ENCODE data around the gene WNT7A.

WNT7A gene

DNA sequence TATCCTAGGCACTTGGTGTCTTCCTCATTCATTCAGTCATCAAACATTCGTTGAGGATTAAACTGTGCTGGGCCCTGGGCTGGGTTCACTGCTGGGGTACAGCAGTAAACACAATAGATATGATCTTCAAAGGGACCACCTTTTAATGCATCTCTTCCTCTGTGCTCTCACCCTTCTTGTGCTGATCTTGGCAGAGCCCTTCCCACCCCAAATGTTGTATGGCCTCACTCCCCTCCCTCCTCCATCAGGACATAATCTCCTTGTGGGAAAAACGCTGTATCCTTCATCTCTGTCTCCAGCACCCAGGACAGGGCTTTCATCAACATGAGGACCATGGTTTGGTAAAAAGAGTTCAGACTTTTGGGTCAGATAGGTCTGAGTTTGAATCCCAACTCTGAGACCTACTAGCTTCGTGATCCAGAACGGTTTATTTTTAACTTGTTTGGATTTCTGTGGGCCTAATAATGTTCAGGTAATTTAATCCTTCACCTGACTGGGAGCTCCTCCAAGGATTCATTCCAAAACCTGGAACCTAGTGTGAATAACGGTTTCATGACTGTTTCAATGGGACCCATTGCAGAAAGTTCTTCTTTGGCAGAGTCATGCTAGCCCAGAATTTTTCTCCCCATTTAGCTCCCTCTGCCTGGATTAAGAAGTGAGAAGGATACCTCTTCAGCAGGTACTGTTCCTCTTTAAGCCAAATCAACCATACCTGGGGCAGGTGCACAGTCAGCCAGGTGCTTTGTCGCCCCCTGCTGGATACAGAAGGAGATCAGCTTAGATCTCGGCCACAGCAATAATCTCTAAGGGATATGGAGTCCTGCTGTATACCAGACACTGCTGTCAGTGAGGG is 5.2 kb upstream of the WNT7A start:
- no peak for DNase-seq

DNA sequence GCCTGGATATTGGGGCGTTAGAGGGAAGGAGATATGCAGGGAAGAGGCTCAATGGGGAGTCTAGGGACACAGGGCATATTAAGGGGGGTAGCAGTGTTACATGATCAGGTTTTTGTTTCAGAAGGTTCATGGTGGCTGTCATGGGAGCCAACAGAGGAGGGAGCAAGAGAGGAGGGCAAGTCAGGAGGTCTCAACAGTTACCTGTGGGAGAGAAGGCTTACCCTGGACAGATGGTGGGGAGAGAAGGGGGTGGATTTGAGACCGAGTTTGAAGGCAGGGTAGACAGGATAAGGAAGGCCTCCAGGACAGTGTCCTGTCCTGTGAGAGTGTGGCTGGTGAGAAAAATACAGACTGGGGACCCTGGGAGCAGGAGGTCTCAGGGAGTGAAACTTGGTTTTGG is 3.8 kb upstream of the WNT7A start:
- no peak for DNase-seq

GRCh38 chr3:13882876-13883275 is 3.0 kb upstream of the WNT7A start:
- no peak for DNase-seq

- DNase-seq, result no peak
Observed at GRCh38 chr3:13881536-13882410, 1.9 kb upstream of the WNT7A start.

- DNase-seq, result no peak
Observed at GRCh38 chr3:13880811-13881156, 913 bp upstream of the WNT7A start.

GRCh38 chr3:13879102-13879945 is 547 bp downstream of the WNT7A start:
- DNase-seq, result no peak

GRCh38 chr3:13878281-13879101 is 1.4 kb downstream of the WNT7A start:
- DNase-seq, result no peak

DNA sequence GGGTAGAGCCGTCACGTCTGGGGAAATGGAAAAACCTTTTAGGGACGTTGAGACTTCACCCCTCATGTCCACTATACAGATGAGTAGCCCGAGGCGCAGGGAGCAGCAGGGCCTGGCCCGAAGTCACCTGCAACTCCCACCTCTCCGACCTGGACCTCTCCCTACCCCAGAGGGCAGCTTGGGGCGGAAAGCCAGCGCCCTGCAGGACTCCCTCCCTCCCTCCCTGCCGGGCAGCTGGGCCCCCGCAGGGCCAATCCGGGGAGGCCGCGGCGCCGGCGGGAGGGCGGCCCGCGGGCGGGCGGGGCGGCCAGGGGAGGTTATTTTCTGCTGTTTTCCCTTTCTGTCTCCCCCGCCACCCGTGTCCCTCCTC is 2.0 kb downstream of the WNT7A start:
- DNase-seq, result no peak

- DNase-seq, result no peak
Observed at GRCh38 chr3:13876451-13877100, 3.3 kb downstream of the WNT7A start.

DNA sequence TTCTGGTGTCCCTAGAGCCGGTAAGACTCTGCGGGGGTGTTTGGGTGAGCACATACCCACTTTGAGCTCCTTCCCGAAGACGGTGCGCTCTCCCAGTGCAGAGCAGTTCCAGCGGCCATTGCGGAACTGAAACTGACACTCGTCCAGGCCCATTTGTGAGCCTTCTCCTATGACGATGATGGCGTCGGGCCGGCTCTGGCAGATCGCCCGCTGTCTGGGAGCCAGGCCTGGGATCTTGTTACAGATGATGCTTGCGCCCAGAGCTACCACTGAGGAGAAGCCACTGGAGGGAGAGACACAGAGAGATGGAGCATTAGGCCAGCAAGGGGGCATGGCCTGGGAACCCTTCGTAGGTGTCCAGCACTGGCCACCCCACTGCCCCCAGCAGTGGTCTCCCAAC is 5.0 kb downstream of the WNT7A start:
- DNase-seq, result no peak

DNA sequence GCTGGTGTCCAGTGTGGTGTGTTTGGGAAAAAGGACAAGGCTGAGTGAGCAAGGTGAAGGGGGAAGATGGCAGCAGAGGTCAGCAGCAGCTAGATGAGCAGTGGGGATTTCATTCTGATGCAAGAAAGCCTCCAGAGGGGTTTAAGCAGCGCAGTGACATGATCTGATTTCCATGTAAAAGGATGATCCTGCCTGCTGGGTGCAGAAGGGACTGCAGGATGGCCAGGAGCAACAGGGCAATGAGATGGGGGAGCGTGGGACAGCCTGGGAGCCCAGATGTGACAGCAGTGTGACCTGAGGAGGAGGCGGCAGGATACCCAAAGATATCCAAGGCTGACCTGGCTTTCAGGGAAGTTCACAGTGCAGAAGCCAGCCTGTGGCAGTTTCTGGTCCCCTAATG is 6.1 kb downstream of the WNT7A start:
- DNase-seq, result no peak

GRCh38 chr3:13872451-13872850 is 7.4 kb downstream of the WNT7A start:
- no peak for DNase-seq

- DNase-seq, result no peak
Observed at GRCh38 chr3:13871791-13872190, 8.1 kb downstream of the WNT7A start.

DNA sequence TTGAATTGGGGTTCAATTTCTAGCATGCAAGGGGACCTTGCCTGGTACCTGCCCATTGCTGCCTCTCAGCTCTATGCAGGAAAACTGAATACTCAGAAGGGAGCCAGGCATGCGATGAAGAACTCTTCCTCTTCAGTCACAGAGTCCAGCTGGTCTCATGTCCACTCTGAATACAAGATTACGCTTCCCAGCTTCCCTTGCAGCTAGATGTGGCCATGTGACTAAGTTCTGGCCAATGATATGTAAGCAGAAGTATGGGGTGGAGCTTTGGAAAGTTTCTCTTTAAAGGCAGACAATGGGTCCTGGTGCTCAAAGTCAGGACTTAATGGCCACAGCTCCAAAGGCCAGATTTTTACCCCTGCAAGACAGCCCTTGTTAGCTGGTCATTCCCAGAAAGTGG is 9.0 kb downstream of the WNT7A start:
- DNase-seq, result no peak

DNA sequence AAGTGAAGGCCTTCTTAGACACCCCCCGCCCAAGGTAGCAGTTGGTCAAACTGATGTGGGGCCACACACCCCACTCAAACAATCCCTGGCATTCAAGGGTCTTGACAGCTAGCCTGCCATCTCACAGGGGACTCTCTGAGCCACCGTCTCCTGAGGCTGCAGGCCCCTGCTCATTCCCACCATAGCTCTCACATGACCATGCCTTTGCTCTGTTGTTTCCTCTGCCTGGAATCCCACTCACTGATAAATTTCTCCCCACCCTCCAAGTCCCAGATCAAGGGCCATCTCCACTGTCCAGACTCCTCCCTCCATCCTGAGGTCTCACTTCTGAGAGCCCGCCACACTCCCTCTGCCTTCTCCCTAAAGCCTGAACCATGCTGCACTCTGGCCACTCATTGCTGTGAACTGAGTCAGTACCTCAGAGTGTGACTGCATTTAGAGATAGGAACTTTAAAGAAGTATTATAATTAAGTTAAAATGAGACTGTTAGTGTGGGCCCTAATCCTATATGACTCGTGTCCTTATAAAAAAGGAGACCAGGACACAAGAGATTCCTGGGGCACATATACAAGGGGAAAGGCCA is 10.0 kb downstream of the WNT7A start:
- DNase-seq, result no peak

DNA sequence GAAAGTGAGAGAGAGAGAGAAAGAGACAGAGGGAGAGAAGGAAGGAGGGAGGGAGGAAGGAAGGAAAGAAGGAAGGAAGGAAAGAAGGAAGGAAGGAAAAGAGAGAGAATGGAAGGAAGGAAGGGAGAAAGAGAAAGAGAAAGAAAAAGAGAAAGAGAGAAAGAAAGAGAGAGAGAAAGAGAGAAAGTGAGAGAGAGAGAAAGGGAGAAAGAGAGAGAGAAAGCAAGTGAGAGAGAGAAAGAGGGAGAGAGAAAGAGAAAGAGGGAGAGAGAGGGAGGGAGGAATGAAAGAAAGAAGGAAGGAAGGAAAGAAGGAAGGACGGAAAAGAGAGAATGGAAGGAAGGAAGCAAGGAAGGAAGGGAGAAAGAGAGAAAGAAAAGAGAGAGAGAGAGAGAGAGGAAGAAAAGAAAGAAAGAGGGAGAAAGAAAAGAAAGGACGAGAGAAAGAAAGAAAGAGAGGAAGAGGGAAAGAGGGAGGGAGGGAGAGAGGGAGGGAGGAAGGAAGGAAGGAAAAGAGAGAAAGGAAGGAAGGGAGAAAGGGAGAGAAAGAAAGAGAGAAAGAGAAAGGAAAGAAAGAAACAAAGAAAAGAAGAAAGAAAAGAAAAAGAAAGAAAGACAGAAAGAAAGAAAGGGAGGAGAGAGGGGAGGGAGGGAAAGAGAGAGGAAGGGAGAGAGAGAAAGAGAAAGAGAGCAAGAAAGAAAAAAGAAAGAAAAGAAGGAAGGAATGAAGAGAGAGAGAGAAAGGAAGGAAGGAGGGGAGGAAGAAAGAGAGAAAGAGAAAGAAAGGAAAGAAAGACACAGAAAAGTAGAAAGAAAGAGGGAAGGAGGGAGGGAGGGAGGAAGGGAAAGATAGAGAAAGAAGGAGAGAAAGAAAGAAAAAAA is 10.8 kb downstream of the WNT7A start:
- no peak for DNase-seq

DNA sequence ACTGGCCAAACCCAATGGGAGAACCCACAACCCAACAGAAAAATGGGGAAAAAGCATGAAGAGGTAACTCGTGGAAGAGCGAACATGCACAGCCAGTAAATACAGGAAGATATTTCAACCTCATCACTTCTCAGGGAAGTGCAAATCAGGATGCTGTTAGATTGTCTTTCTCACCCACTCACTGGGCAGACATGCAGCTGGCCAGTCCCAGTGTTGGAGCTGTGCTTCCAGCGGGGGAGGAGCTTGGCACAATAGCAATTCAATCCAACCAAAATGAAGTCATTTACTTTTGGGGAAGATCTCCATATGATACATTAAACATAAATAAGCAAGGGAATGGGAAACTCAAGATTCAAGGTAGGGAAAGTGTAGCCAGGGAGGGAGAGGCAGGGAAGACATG is 12.1 kb downstream of the WNT7A start:
- no peak for DNase-seq

- DNase-seq, result no peak
Observed at GRCh38 chr3:13866041-13866965, 13.6 kb downstream of the WNT7A start.

DNA sequence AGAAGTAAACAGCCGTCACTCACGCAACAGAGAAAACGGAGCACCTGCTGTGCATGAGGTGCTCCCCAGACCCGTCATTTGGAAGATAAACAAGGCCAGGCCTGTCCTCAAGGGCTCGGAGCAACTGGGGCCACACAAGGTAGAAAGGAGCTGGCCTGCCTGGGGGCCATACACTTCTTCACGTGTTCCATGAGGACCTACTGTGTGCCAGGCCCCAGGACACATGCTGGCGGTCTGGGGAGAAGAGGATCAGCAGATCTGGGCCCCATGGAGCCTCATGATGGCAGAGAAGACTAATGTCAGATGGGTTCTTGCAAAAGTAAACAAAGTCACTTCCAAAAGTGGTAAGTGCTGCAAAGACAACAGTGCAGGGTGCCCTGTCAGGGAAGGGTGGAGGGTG is 14.3 kb downstream of the WNT7A start:
- DNase-seq, result no peak

All from GF-D8 (cell line).